ENCODE data around the gene AHSP.
A peak's percentile ranks its signal among the peaks of the same experiment; 100 is the strongest.

The AHSP gene

DNA sequence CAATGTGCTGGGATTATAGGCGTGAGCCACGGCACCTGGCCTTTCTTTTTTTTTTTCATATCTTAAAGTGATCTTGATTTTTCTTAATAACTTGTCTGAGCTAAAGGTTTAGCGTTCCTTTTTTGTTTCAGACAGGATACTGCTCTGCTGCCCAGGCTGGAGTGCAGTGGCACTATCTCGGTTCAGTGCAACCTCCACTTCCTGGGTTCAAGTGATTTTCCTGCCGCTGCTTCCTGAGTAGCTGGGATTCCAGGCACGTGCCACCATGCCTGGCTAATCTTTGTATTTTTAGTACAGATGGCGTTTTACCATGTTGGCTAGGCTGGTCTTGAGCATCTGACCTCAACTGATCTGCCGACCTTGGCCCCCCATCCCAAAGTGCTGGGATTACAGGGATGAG lies 23.5 kb upstream of the AHSP start:
- POLR2A ChIA-PET: no interaction called here
- DNase-seq (ENCODE audit: extremely low spot score): no peak
- CTCF ChIA-PET: interaction anchor here (1.4 kb wide), 1 partner anchor 44 kb away, joined by 4 read pairs; no protein-coding TSS in a partner anchor
- TF ChIP-seq, protein P1, sequence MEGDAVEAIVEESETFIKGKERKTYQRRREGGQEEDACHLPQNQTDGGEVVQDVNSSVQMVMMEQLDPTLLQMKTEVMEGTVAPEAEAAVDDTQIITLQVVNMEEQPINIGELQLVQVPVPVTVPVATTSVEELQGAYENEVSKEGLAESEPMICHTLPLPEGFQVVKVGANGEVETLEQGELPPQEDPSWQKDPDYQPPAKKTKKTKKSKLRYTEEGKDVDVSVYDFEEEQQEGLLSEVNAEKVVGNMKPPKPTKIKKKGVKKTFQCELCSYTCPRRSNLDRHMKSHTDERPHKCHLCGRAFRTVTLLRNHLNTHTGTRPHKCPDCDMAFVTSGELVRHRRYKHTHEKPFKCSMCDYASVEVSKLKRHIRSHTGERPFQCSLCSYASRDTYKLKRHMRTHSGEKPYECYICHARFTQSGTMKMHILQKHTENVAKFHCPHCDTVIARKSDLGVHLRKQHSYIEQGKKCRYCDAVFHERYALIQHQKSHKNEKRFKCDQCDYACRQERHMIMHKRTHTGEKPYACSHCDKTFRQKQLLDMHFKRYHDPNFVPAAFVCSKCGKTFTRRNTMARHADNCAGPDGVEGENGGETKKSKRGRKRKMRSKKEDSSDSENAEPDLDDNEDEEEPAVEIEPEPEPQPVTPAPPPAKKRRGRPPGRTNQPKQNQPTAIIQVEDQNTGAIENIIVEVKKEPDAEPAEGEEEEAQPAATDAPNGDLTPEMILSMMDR (IDR thresholded peaks at IDR 0.05; ENCODE audit: control extremely low read depth, extremely low read depth, low read depth, missing control alignments): no peak

GRCh38 chr16:31505483-31505882 lies 22.2 kb upstream of the AHSP start:
- CTCF ChIA-PET: no interaction called here
- TF ChIP-seq, protein P1 (IDR thresholded peaks at IDR 0.05; ENCODE audit: control extremely low read depth, extremely low read depth, low read depth, missing control alignments): no peak
- POLR2A ChIA-PET: no interaction called here
- DNase-seq (ENCODE audit: extremely low spot score): no peak

- CTCF ChIA-PET: interaction anchor here (1.0 to 2.4 kb wide), 3 partner anchors 8 to 66 kb away, joined by 4 to 11 read pairs (median 4); no protein-coding TSS in a partner anchor
- DNase-seq (ENCODE audit: extremely low spot score): no peak
- POLR2A ChIA-PET: interaction anchor here (1.0 to 1.3 kb wide), 3 partner anchors 12 to 205 kb away, joined by 3 to 5 read pairs (median 5); a partner anchor contains a TSS
- TF ChIP-seq, protein P1 (IDR thresholded peaks at IDR 0.05; ENCODE audit: control extremely low read depth, extremely low read depth, low read depth, missing control alignments): no peak
Observed at GRCh38 chr16:31507617-31507928, 20.1 kb upstream of the AHSP start.

- ChIA-PET CTCF (interaction anchor here (1.0 to 2.4 kb wide), 3 partner anchors 9 to 67 kb away, joined by 4 to 11 read pairs (median 4); no protein-coding TSS in a partner anchor), POLR2A (interaction anchor here (1.0 to 1.3 kb wide), 3 partner anchors 13 to 205 kb away, joined by 3 to 5 read pairs (median 5); a partner anchor contains a TSS)
- TF ChIP-seq, protein P1 (IDR thresholded peaks at IDR 0.05; ENCODE audit: control extremely low read depth, extremely low read depth, low read depth, missing control alignments): no peak
- peak; percentile 92 for DNase-seq (ENCODE audit: extremely low spot score)
Observed at GRCh38 chr16:31507929-31508705, 19.6 kb upstream of the AHSP start, which contains the start of gene RUSF1. TSS of gene RUSF1 (minus strand) at chr16:31508391. CDS start at chr16:31508373, 18 bp downstream.

- no peak for DNase-seq (ENCODE audit: extremely low spot score)
- ChIA-PET POLR2A (interaction anchor here (1.0 to 1.3 kb wide), 3 partner anchors 14 to 204 kb away, joined by 3 to 5 read pairs (median 5); a partner anchor contains a TSS), CTCF (interaction anchor here (1.0 to 2.4 kb wide), 2 partner anchors 48 to 68 kb away, joined by 4 to 11 read pairs; no protein-coding TSS in a partner anchor)
Observed at GRCh38 chr16:31508706-31509195, 18.9 kb upstream of the AHSP start.

DNA sequence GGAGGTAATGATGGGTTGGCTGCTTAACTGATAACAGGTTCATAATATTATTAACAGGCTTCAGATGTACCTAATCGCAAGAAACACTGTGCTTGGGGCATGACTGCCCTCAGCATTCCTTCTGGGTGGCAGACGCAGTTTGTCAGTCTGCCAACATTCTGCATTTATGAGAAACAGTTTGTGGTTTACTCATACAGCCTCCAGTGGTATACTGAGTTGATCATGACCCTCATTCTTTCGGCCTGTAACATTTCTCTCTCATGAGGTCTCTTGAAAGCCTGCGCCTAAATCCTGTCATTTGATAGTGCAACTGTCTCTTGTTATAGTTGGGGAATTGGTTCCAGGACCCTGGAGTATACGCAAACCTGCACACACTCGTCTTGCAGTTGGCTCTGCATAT lies 14.6 kb upstream of the AHSP start:
- POLR2A ChIA-PET: no interaction called here

More at GRCh38 chr16:31508706-31509195, 18.9 kb upstream of the AHSP start:
- TF ChIP-seq, protein P1 (IDR thresholded peaks at IDR 0.05; ENCODE audit: control extremely low read depth, extremely low read depth, low read depth, missing control alignments): no peak

More for the DNA sequence above, 14.6 kb upstream of the AHSP start:
- CTCF ChIA-PET: no interaction called here
- TF ChIP-seq, protein P1 (IDR thresholded peaks at IDR 0.05; ENCODE audit: control extremely low read depth, extremely low read depth, low read depth, missing control alignments): no peak
- no peak for DNase-seq (ENCODE audit: extremely low spot score)
